Adrenal gland (tissue), 19 donors: Measurements from ENCODE around the gene OSGEP. TPM values are rescaled to one million over a fixed set of nuclear protein-coding genes. Genes with fewer than 3 reads are reported as not detected.
A peak's percentile ranks its signal among the peaks of the same experiment; 100 is the strongest.

Experiments used
- DNase-seq, 7 donors: peaks; one replicate each; pipeline ENCODE4 v3.0.0-alpha.2; 2019 to 2020
- H3K27ac ChIP-seq, 5 donors: fragments of 200-600 bp; sonication (generic) in 4 of 5; 1 replicate in 3 of 5; 2 replicates in 2 of 5; pipeline versions ENCODE4 v1.5.1 to v1.8.0; 2016 to 2020; ENCODE audit warnings: mild to moderate bottlenecking in 1 of 5
- H3K27me3 ChIP-seq: fragments of 200-600 bp; 2 replicates; pipeline ENCODE4 v1.8.0; 2021
- H3K36me3 ChIP-seq, 2 donors: fragments of 200-600 bp; replicated peaks in 1 of 2; 1 replicate in 1 of 2; 2 replicates in 1 of 2; pipeline versions ENCODE4 v1.5.1 to v1.8.0; 2018 to 2022
- H3K4me1 ChIP-seq, 2 donors: fragments of 200-600 bp; replicated peaks in 1 of 2; 1 replicate in 1 of 2; 2 replicates in 1 of 2; pipeline versions ENCODE4 v1.5.1 to v1.8.0; 2018 to 2021
- H3K4me3 ChIP-seq, 4 donors: fragments of 200-600 bp; sonication (generic) in 3 of 4; one replicate each; pipeline ENCODE4 v1.5.1; 2016 to 2018
- H3K9me3 ChIP-seq, 3 donors: fragments of 200-600 bp; sonication (generic) in 1 of 3; replicated peaks in 1 of 3; 1 replicate in 2 of 3; 2 replicates in 1 of 3; pipeline versions ENCODE4 v1.5.1 to v1.8.0; 2016 to 2021
- POLR2A ChIP-seq, 2 donors: fragments of 450-650 bp; IDR thresholded peaks; one replicate each; pipeline ENCODE4 v1.6.1; 2017; ENCODE audit warnings: antibody characterized with exemption in 2 of 2, mild to moderate bottlenecking in 2 of 2, moderate library complexity in 1 of 2
- WGBS, 4 donors: extraction: QIAGEN DNeasy Blood & Tissue Kit in 2 of 4; methylation state at CpG; one replicate each; pipeline versions ENCODE4 v1.1.5 to v1.1.7; 2013 to 2017; 5-methylcytosine and 5-hydroxymethylcytosine counted together
- intact Hi-C, 2 donors: fragments of 100-400 bp; cut with DNase I; formaldehyde crosslinking; loops; one replicate each; pipeline versions ENCODE4 v1.14.1 to v1.15.0; 2022 to 2023
- long read RNA-seq, 10 donors: library from polyadenylated mRNA in 3 of 10; unstranded in 2 of 10; stranded (forward) in 1 of 10; transcript quantifications; one replicate each; pipeline ENCODE4 v2.0.0 and lab custom pipeline, GENCODE V29; 2021 to 2026
- polyA plus RNA-seq, 3 donors: library from polyadenylated mRNA; stranded (reverse); fragments of 200-250 nt in 2 of 3; fragments of 350-450 nt in 1 of 3; fragmentation: Illumina TruSeq in 1 of 3; extraction: RNeasy Lipid Tissue Mini Kit (QIAGEN cat#74804) in 1 of 3; gene quantifications; one replicate each; pipeline ENCODE4 v1.2.3, GENCODE V29; 2013 to 2014
- total RNA-seq, 9 donors: library from RNA; depleted of rRNA in 4 of 9; stranded (reverse); fragments of >200 nt in 4 of 9; fragments of 120-200 nt in 1 of 9; fragmentation: NEBNext Ultra II Directional in 1 of 9; extraction: Animal tissue kit (Norgen Biotek cat#: 25700) in 1 of 9; gene quantifications; one replicate each; pipeline versions ENCODE4 v1.1.0 to v1.2.4, GENCODE V29; 2013 to 2023
- TF ChIP-seq, protein P1 (sequence below), 6 experiments: fragments of 450-650 bp in 4 of 6; fragments of 200-600 bp in 2 of 6; sonication (generic) in 1 of 6; IDR thresholded peaks; 1 replicate in 5 of 6; 2 replicates in 1 of 6; pipeline versions ENCODE4 v1.5.1 to v1.8.0; 2016 to 2021; ENCODE audit warnings: antibody characterized with exemption in 6 of 6, mild to moderate bottlenecking in 2 of 6, moderate library complexity in 1 of 6
- donor health status: healthy with polysubstance abuse.
- donor health status: Bipolar disorder and iron deficiency.
- donor health status: DM: yes; HTN: yes; CAD: no.
- donor health status: DM: no; HTN: no; CAD: no.
- donor health status: DM: no; HTN: no; CAD: no.
- donor health status: DM: yes; HTN: yes; CAD: no.

OSGEP gene
- total RNA-seq (10 to 100 TPM; 25.0 to 57.2 (median 37.4) TPM), polyA plus RNA-seq (100 to 1,000 TPM in 2 of 3 donors, 10 to 100 TPM in 1; 31.8 to 102 (median 102) TPM)
- long read RNA-seq, donor 1, transcript OSGEP-201 (11 exons, 2,002 nt) = major isoform, 10 of 14 reads
- long read RNA-seq, donor 1, partial matches to known transcripts = 0 of 14 reads
- long read RNA-seq, donor 1, other reads (novel, unspliced or antisense) = 0 of 14 reads
- long read RNA-seq, donor 2, partial matches to known transcripts = 6 of 13 reads
- long read RNA-seq, donor 2, other reads (novel, unspliced or antisense) = 0 of 13 reads
- long read RNA-seq, donor 3, transcript OSGEP-201 (11 exons, 2,002 nt) = major isoform, 6 of 7 reads
- long read RNA-seq, donor 3, partial matches to known transcripts = 0 of 7 reads
- long read RNA-seq, donor 3, other reads (novel, unspliced or antisense) = 0 of 7 reads
- long read RNA-seq, donor 4, transcript OSGEP-201 (11 exons, 2,002 nt) = major isoform, 11 of 17 reads
- long read RNA-seq, donor 4, partial matches to known transcripts = 1 of 17 reads
- long read RNA-seq, donor 4, other reads (novel, unspliced or antisense) = 4 of 17 reads
- long read RNA-seq, donor 5, transcript OSGEP-201 (11 exons, 2,002 nt) = major isoform, 22 of 29 reads
- long read RNA-seq, donor 5, partial matches to known transcripts = 1 of 29 reads
- long read RNA-seq, donor 5, other reads (novel, unspliced or antisense) = 6 of 29 reads
- long read RNA-seq, donor 6, transcript OSGEP-201 (11 exons, 2,002 nt) = major isoform, 7 of 11 reads
- long read RNA-seq, donor 6, partial matches to known transcripts = 2 of 11 reads
- long read RNA-seq, donor 6, other reads (novel, unspliced or antisense) = 1 of 11 reads
- long read RNA-seq, donor 7, partial matches to known transcripts = 0 of 6 reads
- long read RNA-seq, donor 7, other reads (novel, unspliced or antisense) = 0 of 6 reads
- long read RNA-seq, donor 8, transcript OSGEP-201 (11 exons, 2,002 nt) = major isoform, 5 of 10 reads
- long read RNA-seq, donor 8, partial matches to known transcripts = 0 of 10 reads
- long read RNA-seq, donor 8, other reads (novel, unspliced or antisense) = 0 of 10 reads
- long read RNA-seq, donor 9, partial matches to known transcripts = 0 of 8 reads
- long read RNA-seq, donor 9, other reads (novel, unspliced or antisense) = 0 of 8 reads
- long read RNA-seq, donor 10, partial matches to known transcripts = 0 of 1 reads
- long read RNA-seq, donor 10, other reads (novel, unspliced or antisense) = 0 of 1 reads

DNA sequence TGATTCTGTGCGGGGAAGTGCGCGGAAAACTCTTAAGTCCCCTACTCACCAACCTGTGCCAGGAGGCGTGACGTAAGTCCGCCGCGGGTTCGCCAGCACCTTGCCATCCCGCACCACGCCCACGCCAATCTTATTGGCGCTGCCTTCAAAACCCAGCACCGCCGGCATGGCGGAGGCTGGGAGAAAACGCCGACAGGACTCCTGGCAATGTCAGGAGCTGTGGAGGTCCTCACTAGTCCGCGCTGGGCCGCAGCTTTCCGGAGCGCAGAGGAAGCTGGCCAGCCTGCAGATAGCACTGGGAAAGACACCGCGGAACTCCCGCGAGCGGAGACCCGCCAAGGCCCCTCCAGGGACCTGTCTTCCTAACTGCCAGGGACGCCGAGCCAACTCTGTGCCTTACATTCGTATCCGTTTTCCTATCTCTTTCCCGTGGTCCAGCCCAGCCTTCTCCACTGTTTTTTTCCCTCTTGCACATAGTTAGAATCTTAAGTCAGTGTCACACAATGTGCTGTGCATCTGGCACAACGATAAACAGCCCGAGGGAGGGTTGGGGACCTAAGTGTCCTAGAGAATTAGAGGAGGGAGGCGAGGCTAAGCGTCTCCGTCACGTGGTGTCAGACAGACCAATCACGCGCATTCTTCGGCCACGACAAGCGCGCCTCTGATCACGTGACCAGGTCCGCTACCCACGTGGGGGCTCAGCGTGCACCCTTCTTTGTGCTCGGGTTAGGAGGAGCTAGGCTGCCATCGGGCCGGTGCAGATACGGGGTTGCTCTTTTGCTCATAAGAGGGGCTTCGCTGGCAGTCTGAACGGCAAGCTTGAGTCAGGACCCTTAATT, at the start of gene OSGEP, which contains the start of gene APEX1:
Gene OSGEP, minus strand, starts transcription at position 297 of the 839 bp plus-strand sequence. Its CDS starts 129 bp downstream, at position 168.
Gene APEX1, plus strand, starts transcription at position 711 of the 839 bp plus-strand sequence. CDS start 420 bp downstream, outside the sequence.
- WGBS, 4 donors = 0% methylated on average over 24 to 56 of the region's 56 CpGs
- Histone ChIP-seq H3K9me3 (no peaks in the 10 kb centered on the region), H3K27ac (peak within 1 kb of the TSS; percentile 87 to 95 (median 94)), H3K4me1 (peaks cover 16 to 34% of the 10 kb centered on the region in 2 donors), H3K27me3 (no peaks in the 10 kb centered on the region), H3K36me3 (peaks cover 0 to 59% of the 10 kb centered on the region in 2 donors), H3K4me3 (peak within 1 kb of the TSS; percentile 3 to 75 (median 67))
- intact Hi-C loops = loop anchor here in 1 of 2 donors (5.0 kb wide), 1 partner anchor 37 kb away; no protein-coding TSS in a partner anchor
- peak; percentile 69 to 96 for TF ChIP-seq POLR2A (IDR thresholded peaks at IDR 0.05)
- TF ChIP-seq, protein P1, sequence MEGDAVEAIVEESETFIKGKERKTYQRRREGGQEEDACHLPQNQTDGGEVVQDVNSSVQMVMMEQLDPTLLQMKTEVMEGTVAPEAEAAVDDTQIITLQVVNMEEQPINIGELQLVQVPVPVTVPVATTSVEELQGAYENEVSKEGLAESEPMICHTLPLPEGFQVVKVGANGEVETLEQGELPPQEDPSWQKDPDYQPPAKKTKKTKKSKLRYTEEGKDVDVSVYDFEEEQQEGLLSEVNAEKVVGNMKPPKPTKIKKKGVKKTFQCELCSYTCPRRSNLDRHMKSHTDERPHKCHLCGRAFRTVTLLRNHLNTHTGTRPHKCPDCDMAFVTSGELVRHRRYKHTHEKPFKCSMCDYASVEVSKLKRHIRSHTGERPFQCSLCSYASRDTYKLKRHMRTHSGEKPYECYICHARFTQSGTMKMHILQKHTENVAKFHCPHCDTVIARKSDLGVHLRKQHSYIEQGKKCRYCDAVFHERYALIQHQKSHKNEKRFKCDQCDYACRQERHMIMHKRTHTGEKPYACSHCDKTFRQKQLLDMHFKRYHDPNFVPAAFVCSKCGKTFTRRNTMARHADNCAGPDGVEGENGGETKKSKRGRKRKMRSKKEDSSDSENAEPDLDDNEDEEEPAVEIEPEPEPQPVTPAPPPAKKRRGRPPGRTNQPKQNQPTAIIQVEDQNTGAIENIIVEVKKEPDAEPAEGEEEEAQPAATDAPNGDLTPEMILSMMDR (IDR thresholded peaks at IDR 0.05) = peak in 3 of 6 experiments; percentile 13 to 26 (median 14)
- DNase-seq = peak; percentile 97 to 100 (median 99)

DNA sequence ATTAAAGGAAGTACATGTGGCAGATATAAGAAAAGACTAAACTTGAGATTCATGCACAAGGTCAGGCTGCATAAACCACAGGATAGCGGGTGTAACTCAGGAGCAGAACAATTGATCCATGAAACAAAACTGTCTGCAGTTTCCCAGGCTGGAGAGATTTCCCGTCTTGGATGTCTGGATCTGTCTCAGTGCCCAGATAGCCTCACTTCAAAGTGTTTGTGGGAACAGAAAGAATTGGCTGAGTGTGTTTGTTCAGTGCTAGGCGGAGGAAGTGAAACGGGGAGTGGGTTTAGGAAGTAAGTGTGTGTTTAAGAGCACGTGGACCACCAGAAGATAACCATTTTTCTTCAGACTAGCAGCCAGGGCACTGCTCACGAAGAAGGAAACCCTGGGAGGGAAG, 49.3 kb upstream of the OSGEP start:
- H3K27me3 ChIP-seq = no peaks in the 10 kb centered on the region
- H3K4me1 ChIP-seq = no peaks in the 10 kb centered on the region
- 45 to 58% (median 49%) methylated on average over 6 of the region's 6 CpGs for WGBS, 4 donors
- no peaks in the 10 kb centered on the region for H3K9me3 ChIP-seq
- H3K4me3 ChIP-seq = no peak overlapping the region
- no peak overlapping the region for H3K27ac ChIP-seq
- intact Hi-C loops = no loop called here
- TF ChIP-seq, protein P1 (IDR thresholded peaks at IDR 0.05) = no peak
- TF ChIP-seq POLR2A (IDR thresholded peaks at IDR 0.05) = no peak
- DNase-seq = no peak
- H3K36me3 ChIP-seq = no peaks in the 10 kb centered on the region

DNA sequence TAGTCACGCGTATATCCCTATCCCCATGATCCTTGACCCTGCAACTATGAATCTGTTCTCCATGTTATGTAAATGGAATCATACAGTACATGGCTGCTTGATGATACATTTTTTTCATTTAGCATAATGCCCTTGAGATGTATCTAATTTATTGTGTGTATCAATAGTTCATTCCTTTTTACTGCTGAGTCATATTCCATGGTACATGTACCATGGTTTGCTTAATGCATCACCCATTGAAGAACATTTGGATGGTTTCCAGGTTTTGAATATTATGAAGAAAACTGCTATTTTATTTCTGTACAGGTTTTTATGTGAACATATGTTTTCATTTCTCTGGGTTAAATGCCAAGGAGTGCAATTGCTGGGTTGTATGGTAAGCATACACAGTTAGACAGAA, 46.7 kb upstream of the OSGEP start:
- no peak overlapping the region for H3K27ac ChIP-seq
- no peaks in the 10 kb centered on the region for H3K27me3 ChIP-seq
- H3K36me3 ChIP-seq = no peaks in the 10 kb centered on the region
- intact Hi-C loops = no loop called here
- H3K9me3 ChIP-seq = no peaks in the 10 kb centered on the region
- H3K4me1 ChIP-seq = no peaks in the 10 kb centered on the region
- 92 to 98% (median 95%) methylated on average over 2 of the region's 2 CpGs for WGBS, 4 donors
- TF ChIP-seq, protein P1 (IDR thresholded peaks at IDR 0.05) = no peak
- TF ChIP-seq POLR2A (IDR thresholded peaks at IDR 0.05) = no peak
- H3K4me3 ChIP-seq = no peak overlapping the region
- DNase-seq = no peak
